Measurements from ENCODE around the gene PGS1.

PGS1 gene

DNA sequence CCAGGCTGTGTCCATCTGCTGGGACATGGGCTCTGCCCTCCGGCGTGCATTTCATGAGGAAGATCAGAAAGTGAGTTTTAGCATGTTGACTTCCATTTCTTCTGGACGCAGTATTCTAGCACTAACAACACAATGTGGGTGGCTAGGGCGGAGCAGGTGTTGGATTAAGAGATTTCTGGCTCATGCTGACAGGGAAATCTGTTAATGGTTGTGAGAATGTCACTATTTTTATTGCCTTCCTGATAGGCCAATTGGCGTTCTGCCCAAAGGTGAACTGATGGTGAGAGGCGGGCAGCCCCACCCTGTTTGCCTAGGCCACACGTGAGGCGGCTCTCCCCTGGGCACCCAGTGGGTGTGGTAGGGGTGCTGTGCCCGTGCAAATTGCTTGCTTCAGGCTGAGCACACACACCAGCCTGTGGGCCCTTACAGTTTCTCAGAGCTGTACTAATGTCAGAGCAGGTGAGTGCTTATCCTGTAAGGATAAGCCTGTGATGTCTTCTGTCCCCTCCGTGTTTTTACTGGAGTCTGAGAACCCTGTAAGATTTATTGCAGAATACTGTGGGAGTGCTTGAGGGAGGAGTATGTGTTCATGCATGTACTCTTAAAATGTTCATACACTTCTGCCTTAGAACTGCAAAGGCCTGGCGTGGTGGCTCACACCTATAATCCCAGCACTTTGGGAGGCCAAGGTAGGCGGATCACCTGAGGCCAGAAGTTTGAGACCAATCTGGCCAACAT lies 30.9 kb downstream of the PGS1 start:
- DNase-seq = no peak

DNA sequence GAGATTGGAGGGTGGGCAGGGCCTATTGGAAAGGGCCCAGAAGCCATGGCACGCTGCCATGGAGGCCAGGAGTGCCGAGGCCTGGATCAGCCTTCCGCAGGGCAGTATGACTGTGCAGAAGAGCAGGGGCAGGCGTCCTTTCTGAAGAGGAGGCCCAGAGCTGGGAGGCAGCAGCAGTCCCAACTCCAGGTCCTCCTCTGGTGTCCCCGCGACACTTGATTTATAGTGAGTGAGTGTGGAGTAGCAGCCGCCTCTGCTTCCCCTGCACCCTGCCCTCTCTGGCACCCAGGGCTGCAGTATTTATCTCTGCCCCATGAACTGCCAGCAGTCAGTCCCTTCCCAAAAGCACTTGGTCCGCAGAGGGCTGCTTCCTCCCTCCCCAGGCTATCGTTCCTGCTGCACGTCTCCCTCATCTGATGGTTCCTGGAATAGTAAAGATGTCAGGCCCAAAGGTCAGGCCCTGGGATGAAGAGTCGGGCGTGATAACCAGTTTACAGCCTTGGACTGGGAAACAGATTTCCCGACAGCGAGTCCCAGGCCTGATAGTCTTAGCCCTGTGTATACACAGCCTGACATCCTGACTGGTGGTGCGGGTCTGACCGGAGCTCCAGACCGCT lies 32.9 kb downstream of the PGS1 start:
- DNase-seq = no peak

DNA sequence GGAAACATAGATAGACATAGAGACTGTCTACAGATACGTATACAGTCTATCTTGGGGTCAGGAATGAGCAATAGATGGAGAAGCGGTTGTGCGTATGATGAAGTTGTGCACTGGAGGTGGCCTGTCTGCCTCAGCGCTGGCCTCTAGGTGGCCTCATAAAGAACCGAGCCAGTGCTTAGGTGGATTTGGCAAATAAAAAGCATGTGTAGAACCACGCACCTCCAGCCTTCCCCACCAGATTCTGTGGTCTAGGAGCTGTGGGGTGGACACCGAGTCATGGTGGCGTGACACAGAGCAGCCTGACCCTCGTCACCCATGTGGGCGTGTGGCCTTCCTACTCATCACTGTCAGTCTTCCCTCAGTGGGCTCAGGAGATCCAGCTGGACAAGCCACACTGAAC lies 34.0 kb downstream of the PGS1 start:
- no peak for DNase-seq

DNA sequence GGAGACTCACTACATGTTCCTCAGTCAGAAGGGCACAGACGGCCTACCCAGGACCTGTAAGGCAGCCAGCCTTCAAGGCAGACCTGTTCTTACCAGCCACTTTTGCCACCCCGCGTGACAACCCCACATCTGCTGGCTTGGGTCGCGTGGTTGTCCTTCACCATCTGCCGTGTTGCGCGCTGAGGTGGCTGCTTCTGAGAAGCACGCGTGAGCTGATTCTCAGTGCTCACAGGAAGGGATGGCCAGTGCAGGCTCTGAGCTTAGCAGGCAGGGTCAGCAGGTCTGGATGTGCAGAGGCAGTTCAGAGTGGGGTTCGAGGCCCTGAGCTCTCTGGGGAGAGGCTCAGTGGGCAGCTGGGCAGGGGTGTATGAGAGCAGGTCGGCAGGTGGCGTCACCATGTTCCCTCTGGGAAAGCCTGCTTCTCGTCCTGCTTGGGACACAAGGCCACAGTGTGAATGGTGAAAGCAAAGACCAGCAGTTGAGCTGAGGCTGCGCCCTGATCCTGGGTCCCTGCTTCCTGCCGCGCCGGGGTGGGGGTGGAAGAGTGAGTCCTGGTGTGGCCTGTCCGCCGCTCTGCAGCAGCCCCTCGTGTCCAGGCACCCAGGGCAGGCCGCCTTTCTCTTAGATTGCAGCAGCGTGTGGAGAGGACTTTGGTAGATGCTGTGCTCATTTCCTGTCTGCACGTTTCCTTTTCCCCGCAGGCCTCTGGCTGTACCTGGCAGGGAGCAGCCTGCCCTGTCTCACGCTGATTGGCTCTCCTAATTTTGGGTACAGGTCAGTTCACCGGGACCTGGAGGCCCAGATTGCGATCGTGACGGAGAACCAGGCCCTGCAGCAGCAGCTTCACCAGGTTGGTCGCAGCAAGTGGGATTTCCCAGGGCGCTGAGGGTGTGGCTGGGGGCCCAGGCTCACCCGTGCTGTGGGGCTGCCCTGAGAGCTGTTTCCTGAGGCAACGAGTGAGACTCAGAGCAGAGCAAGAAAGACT lies 36.0 kb downstream of the PGS1 start:
- DNase-seq = no peak

DNA sequence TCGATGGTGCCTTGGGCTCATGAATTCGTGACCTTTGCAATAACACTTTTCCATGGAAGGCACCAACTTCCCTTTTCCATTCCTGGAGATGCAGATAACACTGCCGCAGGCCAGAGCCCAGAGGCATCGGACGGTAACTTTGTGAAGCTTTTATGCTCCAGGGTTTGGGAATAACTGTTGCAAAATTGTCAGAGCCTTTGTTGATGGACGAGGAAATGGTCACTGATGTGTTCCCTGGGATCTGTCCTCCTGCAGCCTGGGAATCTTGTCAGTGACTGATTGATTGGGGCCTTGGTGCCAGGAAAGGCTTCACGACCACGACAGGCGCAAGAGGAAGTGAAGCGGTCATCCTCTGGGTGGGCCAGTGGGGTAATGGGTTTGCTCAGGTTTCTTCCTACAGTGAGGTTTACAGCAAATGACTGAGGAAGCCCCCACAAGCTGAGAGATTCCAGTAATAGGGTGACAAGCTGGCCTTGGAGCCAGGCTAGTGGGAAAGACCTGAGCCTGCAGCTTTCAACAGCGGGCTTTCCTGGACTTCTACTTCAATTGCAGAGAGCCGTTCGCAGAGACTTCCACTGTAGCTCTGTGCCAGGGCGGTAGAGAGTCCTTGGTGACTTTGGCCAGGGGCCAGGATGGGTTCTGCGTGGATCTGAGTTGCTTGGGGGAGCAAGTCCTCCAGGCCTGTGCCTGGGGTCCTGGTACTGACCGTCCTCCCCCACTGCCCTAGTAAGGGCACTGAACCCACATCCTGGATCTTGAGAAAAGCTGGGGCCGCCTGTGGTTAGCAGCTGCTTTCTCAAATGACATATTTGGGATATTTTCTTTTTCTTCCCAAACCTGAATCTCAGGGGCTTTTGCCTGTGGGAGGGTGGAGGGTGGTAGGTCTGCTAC lies 37.6 kb downstream of the PGS1 start:
- DNase-seq = peak; percentile 50

DNA sequence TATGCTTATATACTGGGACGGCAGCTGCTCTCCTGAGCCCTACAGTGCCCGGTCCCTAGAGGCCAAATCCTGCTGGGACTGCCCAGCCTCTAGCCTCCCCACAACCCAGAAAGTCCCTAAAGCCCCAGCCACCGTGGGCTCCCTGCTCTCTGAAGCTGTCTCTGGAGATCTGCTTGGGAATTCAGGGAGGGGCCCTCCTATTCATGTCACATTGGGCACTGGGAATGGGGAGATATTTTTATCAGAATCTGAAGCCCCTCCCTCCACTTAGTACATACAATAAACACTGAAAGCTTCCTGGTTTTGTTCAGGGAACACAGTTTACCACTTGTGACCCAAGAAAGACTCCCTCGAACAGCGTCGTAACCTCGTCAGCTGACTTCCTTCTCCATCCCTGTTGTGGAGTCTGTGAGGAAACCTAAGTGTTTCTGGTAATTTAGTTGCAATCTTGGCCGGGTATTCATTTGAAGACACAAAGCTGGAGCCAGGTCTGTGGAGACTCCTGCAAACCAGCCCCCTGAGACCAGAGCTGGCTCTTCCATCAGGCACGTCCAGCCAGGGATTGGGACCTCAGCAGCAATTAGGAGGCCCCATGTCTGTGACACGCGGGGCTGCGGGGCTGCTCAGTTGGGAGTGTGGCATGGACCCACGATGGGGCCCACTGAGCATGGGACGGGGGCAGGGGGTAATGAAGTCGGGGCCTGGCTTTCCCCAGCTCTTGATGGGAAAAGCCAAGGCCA lies 38.5 kb downstream of the PGS1 start:
- DNase-seq = no peak

DNA sequence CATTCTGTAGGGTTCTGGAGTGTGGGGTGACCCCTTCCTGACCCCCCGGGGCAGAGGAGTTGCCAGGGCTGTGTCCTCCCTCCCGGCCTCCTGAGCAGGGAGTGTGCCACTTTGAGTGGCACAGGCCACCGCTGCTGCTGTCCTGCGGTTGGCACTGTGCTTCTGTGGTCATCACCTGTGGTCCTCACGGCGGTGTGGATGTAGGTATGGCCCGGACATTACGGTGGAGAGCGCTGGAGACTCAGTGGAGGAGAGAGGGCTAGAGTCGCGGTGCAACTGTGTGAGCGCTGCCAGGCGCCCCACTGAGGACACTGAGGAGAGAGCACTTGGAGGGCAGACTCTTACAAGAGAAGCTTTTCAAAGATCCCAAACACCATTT lies 39.1 kb downstream of the PGS1 start:
- DNase-seq = no peak

DNA sequence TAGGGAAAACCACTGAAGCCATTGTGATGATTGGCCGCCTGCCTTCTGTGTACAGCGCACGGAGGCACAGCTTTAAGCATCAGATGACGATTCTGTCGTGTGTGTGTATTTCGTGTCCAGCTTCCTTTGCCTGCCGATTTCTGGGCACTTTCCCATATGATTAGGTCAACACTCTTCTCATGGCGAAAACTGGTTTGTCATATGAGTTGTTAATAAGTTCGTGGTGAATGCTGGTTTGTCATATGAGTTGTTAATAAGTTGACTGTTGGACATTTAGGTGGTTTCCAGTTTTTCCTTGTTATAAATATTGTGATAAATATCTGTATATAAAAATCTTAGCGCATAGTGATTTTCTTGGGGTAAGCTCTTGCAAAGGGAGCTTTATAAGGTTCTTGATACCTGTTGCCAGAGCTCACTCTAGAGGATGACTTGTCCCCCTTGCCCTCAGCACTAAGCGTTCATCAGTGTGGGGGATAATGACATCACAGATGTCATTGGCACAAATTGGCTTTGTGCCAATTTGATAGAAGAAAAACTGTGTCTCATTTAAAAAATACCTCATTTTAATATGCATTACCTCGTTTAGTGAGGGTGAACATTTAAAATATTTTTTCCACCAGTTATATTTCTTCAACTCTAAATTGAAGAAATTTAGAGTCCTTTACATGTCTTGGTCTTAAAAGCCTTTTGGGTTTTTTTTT lies 40.0 kb downstream of the PGS1 start:
- no peak for DNase-seq

DNA sequence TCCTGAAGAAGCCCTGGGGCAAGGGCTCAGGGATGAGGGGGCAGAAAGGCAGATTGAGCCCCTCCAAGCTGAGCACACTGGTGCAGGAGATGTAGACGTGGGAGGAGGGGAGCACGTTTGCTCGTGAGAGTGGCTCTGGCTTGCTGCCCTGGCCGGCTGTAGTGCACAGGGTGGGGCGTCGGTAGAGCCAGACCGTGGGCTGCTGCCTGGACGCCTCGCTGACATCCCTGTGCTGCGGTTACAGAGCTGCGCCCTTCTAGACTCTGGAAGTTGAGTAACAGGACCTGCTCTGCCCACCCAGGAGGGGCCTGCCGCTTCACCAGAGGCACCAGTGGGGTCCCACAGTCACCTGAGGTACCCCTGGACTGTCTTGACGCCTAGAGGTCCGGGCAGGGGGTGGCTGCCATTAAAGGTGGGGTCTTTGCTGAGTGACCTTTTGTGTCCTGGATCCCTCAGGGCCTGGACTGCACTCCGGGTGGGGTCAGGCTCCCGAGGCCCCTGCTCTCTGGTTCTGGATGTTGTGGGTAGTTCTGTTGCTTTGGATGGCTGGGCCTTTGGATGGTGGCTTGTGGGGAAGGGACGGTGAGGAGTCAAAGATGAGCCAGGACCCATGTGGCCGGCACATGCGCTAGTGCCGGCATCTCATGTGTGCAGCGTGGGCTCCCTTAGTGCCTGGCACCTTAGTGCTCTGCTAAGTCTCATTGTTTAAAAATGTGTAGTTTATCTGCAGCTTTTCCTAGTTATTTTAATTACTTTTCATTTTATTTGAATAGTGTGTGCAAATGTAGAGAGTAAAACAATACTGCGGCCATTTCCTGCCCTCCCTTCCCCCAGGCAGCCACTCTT lies 41.7 kb downstream of the PGS1 start:
- no peak for DNase-seq

DNA sequence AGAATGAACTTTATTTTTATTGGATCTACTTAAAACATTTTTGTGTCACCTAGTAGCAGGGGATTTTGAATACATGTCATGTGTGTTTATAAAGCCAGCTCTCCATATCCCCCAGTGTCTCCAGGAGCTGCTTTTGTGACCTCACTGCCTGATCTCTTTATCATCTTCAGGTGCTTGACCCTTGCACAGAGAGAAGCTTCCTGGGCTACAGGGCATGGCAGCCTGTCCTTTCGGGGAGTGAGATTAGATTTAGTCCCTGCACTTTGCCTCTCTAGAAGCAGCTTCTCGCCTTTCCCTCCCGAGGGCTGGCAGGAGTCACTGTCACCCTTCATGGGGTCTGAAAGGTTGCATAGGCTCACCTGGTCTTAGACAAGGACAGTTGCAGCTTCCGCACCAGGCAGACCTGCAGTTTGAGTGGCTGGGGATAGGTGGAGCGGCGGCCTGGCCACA lies 42.7 kb downstream of the PGS1 start:
- no peak for DNase-seq

DNA sequence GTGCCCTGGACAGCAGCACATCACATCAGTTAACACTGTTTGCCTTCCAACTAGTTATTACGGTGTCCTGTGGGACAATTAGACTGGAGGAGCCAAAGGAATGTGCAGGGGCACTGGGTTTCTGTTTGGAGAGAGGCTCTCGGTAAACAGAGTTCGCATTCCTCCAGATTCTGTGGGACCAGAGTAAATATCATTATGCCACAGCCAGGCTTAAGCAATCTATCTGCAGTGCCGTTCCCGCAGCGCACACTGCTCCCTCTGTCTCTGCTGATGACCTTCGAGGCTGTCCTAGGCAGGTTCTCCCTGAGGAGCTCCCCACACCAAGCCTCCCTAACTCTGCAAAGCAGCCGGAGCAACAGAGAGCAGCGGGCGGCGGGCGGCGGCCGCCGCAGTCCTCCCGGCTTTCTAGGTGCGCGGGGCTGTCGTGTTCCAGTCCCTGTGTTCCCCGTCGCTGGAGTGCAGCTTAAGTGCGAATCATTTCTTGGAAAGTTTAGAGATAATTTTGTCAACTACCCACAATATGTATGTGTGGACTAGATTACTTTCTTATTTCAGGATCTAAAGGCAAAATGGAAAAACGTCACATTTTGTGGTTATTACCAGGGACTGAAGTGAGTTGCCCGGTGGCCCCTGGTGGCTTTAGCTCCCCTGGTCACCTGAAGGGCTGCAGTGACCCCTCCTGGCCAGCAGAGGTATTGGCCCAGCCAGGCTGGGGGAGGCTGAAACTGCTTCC lies 43.3 kb downstream of the PGS1 start:
- peak; percentile 66 for DNase-seq

DNA sequence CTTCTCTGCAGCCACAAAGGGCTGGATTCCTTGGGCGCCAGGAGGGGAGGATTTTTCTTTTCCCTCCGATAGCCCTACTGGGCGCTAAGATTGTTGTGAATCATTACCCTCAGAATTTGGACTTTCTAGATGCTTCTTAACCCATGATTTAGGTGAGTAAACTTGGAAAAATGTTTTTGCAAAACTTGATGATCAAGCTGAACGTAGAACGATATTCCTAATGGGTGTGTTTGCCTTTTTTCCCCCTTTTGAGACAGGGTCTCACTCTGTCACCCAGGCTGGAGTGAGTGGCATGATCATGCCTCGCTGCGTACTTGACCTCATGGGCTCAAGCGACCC lies 43.8 kb downstream of the PGS1 start:
- DNase-seq = no peak

DNA sequence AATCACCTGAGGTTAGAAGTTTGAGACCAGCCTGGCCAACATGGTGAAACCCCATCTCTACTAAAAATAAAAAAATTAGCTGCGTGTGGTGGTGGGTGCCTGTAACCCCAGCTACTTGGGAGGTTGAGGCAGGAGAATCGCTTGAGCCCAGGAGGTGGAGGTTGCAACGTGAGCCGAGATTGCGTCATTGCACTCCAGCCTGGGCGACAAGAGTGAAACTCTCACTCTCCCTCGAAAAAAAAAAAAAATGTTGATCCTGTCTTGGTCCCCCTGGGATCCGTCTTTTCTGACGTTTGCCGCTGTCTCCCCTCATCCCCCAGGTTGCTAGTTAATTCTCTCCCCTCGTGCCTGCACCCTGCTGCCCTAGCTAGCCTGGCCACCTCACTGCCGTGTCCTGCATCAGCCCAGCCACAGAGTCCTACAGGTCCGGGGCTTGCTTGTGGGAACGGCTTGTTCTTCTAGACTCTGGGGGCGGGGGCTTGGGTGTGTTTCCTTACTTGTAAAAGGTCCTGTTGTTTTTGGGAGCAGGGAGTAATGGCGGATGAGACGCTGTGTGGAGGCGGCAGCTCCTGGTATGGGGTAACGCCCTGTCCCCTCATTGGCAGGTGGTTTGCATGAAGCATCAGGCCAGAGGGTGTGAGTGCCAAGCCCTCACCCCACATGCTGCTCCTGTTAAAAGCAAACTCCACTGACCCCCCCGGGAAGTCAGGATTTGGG lies 44.6 kb downstream of the PGS1 start:
- DNase-seq = no peak

DNA sequence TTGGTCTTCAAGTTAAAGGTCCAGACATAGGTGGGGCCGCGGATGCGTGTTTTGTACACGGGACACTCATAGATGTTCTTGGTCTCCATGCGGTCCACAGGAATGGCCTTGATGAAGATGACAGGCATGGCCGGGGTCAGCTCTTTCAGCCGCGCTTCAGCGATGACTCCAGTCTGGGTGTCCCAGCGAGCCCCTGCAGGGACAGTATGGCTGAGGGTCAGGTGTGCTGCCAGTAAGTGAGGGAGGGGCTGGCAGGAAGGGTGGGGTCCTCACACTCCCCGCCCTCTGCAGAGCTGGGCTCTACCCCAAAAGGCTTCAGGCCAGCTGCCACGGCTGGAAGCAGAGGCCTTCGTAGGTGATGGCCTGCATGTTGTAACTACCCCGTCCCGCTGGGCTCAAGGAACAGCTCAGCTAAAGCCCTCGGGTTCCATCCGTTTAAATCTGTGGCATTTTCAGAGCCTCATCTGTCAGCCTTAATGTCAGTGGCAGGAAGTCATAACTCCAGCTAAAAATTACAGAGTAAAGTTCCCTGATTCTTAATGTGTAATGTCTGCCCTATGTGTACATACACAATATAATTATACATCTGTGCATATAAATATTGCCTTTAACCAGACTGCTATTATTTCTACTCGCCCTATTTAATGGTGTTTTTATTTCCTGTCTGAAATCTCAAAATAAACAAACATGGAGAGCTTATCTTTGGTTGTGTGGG lies 45.7 kb downstream of the PGS1 start:
- DNase-seq = no peak

DNA sequence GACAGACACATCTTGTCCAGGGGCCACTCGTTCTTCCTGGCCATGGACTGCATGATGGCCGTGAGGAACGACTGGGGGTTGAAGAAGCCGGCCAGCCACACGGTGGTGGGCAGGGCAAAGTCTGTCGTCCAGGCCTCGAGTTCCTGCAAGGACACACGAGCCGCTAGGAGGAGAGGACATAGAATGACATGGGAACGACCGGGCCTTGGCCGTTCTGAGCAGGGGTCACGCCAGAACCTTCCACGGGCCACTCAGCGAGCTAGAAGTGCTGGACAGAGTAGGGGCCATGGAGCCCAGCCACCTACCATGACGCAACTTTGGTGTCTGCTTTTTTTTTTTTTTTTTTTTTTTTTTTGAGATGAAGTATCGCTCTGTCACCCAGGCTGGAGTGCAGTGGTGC lies 47.0 kb downstream of the PGS1 start:
- no peak for DNase-seq

DNA sequence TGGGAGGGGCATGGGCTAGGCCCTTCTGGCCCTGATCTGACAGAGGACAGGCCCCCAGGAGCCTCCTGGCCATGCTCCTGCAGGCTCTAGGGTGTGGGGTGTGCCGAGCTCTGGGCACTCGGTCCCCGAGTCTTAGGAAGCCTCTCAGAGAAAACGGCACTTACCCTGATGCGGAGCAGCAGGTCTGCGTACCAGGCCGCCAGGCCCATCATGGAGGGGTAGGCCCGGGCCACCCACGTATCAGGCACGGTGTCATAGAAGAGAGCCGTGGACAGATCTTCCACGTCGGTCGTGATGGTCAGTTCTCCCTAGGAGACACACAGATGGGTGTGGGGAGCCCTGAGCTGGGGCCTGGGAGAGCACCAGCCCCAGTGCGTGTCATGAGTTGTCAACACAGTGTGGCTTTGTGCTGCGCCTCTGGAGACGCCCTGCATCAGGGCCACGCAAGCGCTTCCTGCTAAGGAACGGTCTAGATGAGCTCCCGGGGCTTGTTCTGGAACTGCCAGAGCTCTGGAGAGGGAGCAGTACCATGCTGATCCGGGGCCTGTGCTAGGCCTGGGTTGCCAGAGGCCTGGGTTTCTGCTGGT lies 47.9 kb downstream of the PGS1 start:
- DNase-seq = no peak

DNA sequence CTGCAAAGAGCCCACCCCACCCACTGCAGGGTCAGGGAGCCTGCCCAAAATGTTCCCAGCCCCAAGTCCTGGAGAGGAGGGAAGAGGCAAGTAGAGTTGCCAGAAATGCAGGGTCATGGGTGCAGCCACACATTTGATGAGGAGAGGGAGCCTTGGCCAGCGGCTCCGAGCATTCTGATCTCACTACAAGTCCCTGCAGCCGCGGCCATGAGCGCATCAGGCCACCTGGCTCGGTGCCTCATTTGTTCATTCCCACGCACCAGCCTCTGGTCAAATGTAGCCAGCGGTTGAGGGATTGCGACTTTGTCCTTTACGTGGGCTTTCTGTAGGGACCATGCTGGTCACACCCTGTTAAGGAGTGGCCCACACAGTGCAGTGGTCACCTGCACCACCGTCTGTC lies 48.7 kb downstream of the PGS1 start:
- DNase-seq = no peak
